Aorta (tissue), 5 donors: Measurements from ENCODE around the gene SLC39A8. TPM values are rescaled to one million over a fixed set of nuclear protein-coding genes. Genes with fewer than 3 reads are reported as not detected.

Source experiments
- ATAC-seq: fragments of 200-7000 bp; cut with Tn5 transposase; one replicate; pipeline ENCODE4 v1.9.1; 2022; ENCODE audit warnings: moderate library complexity; ENCODE audit not compliant: low FRiP score
- DNase-seq, 2 donors: peaks; one replicate each; pipeline ENCODE4 v3.0.0-alpha.2; 2020
- H3K27ac ChIP-seq, 2 donors: one replicate each; pipeline ENCODE4 v1.5.1; 2013; ENCODE audit warnings: low read length in 2 of 2, mild to moderate bottlenecking in 2 of 2, moderate library complexity in 2 of 2, control low read depth in 1 of 2, inconsistent platforms in 1 of 2, low read depth in 1 of 2
- H3K27me3 ChIP-seq, 2 donors: one replicate each; pipeline ENCODE4 v1.6.1; 2013; ENCODE audit warnings: control low read depth in 1 of 2, low read length in 1 of 2, mild to moderate bottlenecking in 1 of 2, moderate library complexity in 1 of 2; ENCODE audit not compliant: insufficient read depth in 2 of 2, control insufficient read depth in 1 of 2
- H3K36me3 ChIP-seq, 2 donors: one replicate each; pipeline ENCODE4 v1.6.1; 2013; ENCODE audit warnings: control low read depth in 1 of 2, low read length in 1 of 2, mild to moderate bottlenecking in 1 of 2; ENCODE audit not compliant: insufficient read depth in 2 of 2, control insufficient read depth in 1 of 2
- H3K4me1 ChIP-seq, 2 donors: one replicate each; pipeline ENCODE4 v1.6.1; 2013; ENCODE audit warnings: low read length in 2 of 2, control low read depth in 1 of 2, mild to moderate bottlenecking in 1 of 2, moderate library complexity in 1 of 2; ENCODE audit not compliant: insufficient read depth in 2 of 2, control insufficient read depth in 1 of 2
- H3K4me3 ChIP-seq, 2 donors: one replicate each; pipeline ENCODE4 v1.5.1; 2013; ENCODE audit warnings: low read length in 2 of 2, control low read depth in 1 of 2, mild to moderate bottlenecking in 1 of 2
- H3K9me3 ChIP-seq: one replicate; pipeline ENCODE4 v1.6.1; 2013; ENCODE audit warnings: mild to moderate bottlenecking, low read length; ENCODE audit not compliant: control insufficient read depth
- WGBS, 2 donors: extraction: QIAGEN DNeasy Blood & Tissue Kit; methylation state at CpG; one replicate each; pipeline ENCODE4 v1.1.7; 2013; 5-methylcytosine and 5-hydroxymethylcytosine counted together
- intact Hi-C, 2 donors: fragments of 100-400 bp; cut with DNase I; formaldehyde crosslinking; loops; one replicate each; pipeline versions ENCODE4 v1.14.2 to v1.15.0; 2022
- polyA plus RNA-seq, 2 donors: library from polyadenylated mRNA; stranded (reverse); fragments of 200-250 nt; gene quantifications; one replicate each; pipeline ENCODE4 v1.2.3, GENCODE V29; 2013
- total RNA-seq, 2 donors: library from RNA; stranded (reverse); fragmentation: NEBNext Ultra II Directional; extraction: Animal tissue kit (Norgen Biotek cat#: 25700); gene quantifications; one replicate each; pipeline ENCODE4 v1.2.1, GENCODE V29; 2021
- donor health status: healthy with polysubstance abuse.
- donor health status: Bipolar disorder and iron deficiency.
- donor health status: DM: no; HTN: no; CAD: no.
- donor health status: DM: no; HTN: no; CAD: no.
- donor health status: DM: yes; HTN: yes; CAD: no.

SLC39A8 gene
- total and polyA plus RNA-seq, 4 donors: 1.2 to 31.3 (median 9.6) TPM

DNA sequence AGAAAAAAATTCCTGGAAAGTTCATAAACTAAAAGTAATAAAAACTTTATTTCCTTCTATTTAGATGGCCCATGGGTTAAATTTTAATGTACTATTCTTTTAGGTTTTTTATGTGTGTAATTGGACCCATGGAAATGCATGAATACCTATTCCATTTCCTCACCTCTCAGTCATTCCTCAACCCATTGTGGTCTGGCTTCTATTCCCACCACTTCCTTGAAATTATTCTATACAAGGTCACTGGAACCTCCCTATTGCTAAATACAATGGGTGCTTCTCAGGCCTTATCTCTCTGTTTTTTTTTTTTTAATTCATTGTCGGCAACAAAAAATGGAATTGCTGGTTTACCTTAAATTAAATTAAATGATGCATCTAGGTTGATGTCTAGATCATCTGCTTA lies 17.2 kb downstream of the SLC39A8 start:
- WGBS, 2 donors: 94 to 97% methylated on average over 1 of the region's 1 CpG
- ATAC-seq: no peak
- H3K9me3 ChIP-seq: no peaks in the 10 kb centered on the region
- no peak for DNase-seq
- no peaks in the 10 kb centered on the region for H3K4me1 ChIP-seq
- no peak overlapping the region for H3K4me3 ChIP-seq
- H3K27ac ChIP-seq: no peak overlapping the region
- H3K36me3 ChIP-seq: no peaks in the 10 kb centered on the region
- intact Hi-C loops: no loop called here
- no peaks in the 10 kb centered on the region for H3K27me3 ChIP-seq

DNA sequence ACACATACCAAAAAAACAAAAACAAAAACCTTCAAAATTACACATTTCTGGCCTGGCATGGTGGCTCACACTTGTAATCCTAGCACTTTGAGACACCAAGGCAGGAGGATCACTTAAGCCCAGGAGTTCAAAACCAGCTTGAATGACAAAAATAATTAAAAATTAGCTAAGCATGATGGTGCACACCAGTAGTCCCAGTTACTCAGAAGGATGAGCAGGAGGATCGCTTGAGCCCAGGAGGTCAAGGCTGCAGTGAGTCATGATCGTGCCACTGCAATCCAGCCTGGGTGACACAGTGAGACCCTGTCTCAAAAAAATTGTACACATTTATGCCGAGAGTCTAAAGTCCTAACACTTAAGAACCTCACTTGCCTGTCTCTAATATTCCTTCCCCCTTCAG lies 18.3 kb downstream of the SLC39A8 start:
- ATAC-seq: no peak
- Histone ChIP-seq H3K4me3 (no peak overlapping the region), H3K9me3 (no peaks in the 10 kb centered on the region), H3K27ac (no peak overlapping the region), H3K36me3 (no peaks in the 10 kb centered on the region), H3K27me3 (no peaks in the 10 kb centered on the region), H3K4me1 (no peaks in the 10 kb centered on the region)
- intact Hi-C loops: no loop called here
- WGBS, 2 donors: 96 to 97% methylated on average over 3 of the region's 3 CpGs
- no peak for DNase-seq

DNA sequence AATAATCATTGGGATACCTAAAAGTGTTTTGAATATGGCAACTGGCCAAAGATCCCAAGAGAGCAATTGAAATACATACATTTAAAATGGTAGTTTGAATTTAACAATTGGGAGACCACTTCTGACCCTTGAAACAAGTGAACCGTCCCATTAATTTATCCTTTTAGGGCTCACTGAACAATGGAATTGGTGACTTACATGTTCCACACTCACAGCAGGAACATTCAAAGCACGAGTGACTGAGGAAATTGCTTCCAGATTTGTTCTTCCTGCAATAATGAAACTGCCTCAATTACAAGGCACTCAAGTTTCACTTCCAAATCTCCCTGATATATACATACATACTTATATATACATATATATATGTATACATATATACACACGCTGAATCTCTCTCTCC lies 20.6 kb downstream of the SLC39A8 start:
- WGBS, 2 donors: 51 to 61% methylated on average over 3 of the region's 3 CpGs
- Histone ChIP-seq H3K4me3 (no peak overlapping the region), H3K9me3 (no peaks in the 10 kb centered on the region), H3K27me3 (no peaks in the 10 kb centered on the region), H3K4me1 (no peaks in the 10 kb centered on the region), H3K36me3 (no peaks in the 10 kb centered on the region), H3K27ac (no peak overlapping the region)
- ATAC-seq: no peak
- DNase-seq: no peak
- intact Hi-C loops: no loop called here

DNA sequence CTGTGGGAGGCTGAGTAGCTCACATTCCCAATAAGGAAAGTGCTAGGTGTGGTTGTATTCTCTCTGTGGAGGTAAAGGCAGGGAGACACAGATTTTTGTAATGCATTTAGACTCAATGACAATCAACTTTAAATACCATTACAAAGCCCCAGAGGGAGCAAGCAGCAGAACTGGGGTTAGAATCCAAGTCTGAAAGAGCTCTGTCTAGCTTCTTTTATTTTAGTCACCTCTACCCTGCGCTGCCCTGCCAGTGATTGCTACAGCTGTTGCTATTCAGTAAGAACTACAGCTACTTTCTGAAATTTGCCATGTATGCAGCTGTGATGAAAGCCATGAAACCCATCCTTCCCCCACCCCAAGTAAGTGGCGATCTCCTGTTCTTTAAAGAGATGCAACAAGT lies 22.5 kb downstream of the SLC39A8 start:
- Histone ChIP-seq H3K4me3 (no peak overlapping the region), H3K36me3 (no peaks in the 10 kb centered on the region), H3K9me3 (no peaks in the 10 kb centered on the region), H3K27me3 (no peaks in the 10 kb centered on the region), H3K27ac (no peak overlapping the region), H3K4me1 (no peaks in the 10 kb centered on the region)
- intact Hi-C loops: no loop called here
- no peak for ATAC-seq
- DNase-seq: no peak
- 89 to 91% methylated on average over 2 of the region's 2 CpGs for WGBS, 2 donors

DNA sequence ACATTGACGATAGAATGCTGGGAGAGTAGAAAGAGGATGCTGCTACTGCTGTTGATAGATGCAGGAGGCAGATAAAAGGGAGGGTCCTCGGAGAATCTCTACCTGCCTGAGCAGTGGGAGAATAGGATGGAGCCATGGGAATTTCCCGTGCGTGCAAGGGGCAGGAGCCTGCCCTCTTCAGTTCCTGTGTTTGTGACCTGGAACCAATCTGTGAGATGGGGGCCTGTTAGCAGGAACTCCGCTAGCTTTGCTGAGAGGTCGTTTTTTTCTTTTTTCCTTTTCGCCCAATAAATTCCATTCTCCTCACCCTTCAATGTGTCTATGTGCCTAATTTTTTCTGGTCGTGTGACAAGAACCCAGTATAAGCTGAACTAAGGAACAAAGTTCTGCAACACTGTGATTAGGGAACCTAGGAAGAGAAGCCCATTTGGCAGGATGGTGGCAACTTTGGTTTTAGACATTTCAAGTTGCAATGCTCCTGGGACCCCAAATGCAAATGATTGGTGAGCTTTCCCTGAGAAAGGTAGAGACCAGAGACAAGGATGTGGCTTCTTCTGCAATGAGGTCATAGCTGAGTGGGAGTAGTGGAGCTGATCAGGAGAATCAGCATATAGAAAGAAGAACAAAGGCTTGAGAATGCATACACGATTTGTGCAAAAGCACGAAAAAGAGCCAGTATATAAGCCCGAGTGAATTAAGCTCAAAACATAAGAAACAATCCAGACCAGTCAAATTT lies 23.9 kb downstream of the SLC39A8 start:
- Histone ChIP-seq H3K4me3 (no peak overlapping the region), H3K27ac (no peak overlapping the region), H3K9me3 (no peaks in the 10 kb centered on the region), H3K27me3 (no peaks in the 10 kb centered on the region), H3K4me1 (no peaks in the 10 kb centered on the region), H3K36me3 (no peaks in the 10 kb centered on the region)
- DNase-seq: no peak
- 82 to 84% methylated on average over 11 of the region's 11 CpGs for WGBS, 2 donors
- no peak for ATAC-seq
- intact Hi-C loops: no loop called here

DNA sequence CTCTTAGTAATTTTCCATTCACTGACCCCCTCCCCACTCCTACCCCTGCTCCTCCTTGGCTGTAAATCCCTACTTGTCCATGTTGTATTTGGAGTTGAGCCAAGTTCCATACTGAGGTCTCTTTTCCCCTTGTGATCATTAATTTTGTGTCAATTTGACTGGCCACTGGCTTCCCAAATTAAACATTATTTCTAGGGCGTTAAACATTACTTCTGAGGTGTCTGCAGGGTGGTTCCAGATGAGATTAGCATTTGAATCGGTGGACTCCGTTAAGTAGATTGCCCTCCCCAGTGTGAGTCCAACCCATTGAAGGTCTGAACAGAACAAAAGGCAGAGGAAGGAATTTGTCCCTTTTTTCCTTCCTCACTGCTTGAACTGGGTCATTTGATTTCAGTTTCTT lies 25.7 kb downstream of the SLC39A8 start:
- H3K36me3 ChIP-seq: no peaks in the 10 kb centered on the region
- no peak overlapping the region for H3K27ac ChIP-seq
- intact Hi-C loops: no loop called here
- no peaks in the 10 kb centered on the region for H3K4me1 ChIP-seq
- no peak for DNase-seq
- no peaks in the 10 kb centered on the region for H3K9me3 ChIP-seq
- 28 to 31% methylated on average over 3 of the region's 3 CpGs for WGBS, 2 donors
- no peaks in the 10 kb centered on the region for H3K27me3 ChIP-seq
- H3K4me3 ChIP-seq: no peak overlapping the region
- ATAC-seq: no peak

DNA sequence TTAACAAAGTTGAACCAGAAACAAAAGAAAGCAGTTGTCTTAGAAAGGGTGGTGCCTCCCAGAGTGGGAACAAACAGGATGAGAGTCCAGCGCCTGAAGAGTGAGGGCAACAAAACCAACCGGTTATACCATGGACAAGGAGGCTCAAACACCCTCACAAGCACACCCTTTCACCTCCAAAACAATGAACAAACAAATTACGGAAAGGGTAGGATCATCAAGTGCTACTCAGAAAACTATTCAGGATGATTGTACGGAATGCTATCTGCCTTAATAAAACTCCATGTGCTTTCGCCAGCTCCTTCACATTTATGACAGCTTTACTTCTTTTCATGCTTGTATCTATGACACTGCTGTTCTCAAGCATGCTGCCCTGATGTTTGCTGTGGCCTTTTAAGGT lies 26.8 kb downstream of the SLC39A8 start:
- H3K4me1 ChIP-seq: no peaks in the 10 kb centered on the region
- no peaks in the 10 kb centered on the region for H3K27me3 ChIP-seq
- 85% methylated on average over 5 of the region's 5 CpGs for WGBS, 2 donors
- DNase-seq (no peak), ATAC-seq (no peak)
- H3K27ac ChIP-seq: no peak overlapping the region
- intact Hi-C loops: no loop called here
- H3K9me3 ChIP-seq: no peaks in the 10 kb centered on the region
- no peaks in the 10 kb centered on the region for H3K36me3 ChIP-seq
- H3K4me3 ChIP-seq: no peak overlapping the region

DNA sequence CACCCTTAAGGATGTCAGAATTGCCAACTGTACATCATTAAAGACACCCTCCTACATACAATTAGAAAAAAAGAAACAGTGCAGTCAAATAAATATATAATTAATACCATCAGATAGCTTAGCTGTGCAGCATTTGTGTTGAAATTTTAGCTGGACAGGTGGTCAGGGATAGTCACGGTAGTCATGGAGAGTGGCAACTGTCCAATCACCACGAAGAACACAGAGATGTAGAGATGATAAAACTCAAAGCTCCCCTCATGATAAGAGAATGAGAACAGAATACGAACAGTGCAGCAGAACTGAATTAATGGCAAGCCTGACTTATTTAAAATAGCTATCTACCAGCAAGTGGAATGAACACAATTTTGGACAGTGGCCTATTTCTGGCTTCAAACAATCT lies 27.2 kb downstream of the SLC39A8 start:
- H3K4me3 ChIP-seq: no peak overlapping the region
- no peaks in the 10 kb centered on the region for H3K9me3 ChIP-seq
- H3K27me3 ChIP-seq: no peaks in the 10 kb centered on the region
- DNase-seq (no peak), ATAC-seq (no peak)
- intact Hi-C loops: no loop called here
- WGBS, 2 donors: 42 to 57% methylated on average over 3 of the region's 3 CpGs
- H3K4me1 ChIP-seq: no peaks in the 10 kb centered on the region
- H3K36me3 ChIP-seq: no peaks in the 10 kb centered on the region
- H3K27ac ChIP-seq: no peak overlapping the region

DNA sequence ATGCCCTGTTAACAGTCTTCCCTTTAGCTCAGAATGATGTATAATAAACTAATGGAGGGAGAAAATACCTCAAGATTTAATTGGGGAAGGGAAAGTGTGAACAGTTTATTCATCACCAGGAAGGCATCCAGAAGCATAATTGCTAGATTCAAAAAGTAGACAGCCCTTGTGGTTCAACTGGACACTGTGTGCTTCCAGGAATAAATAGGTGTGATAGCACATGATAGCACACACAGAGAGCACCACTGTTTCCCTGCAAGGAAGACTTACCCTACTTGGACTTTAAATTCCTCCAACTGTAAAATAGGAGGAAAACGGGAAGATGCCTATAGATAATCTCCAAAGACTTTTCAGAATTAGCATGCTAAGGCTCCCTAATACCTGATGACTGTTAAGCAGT lies 27.8 kb downstream of the SLC39A8 start:
- no peaks in the 10 kb centered on the region for H3K4me1 ChIP-seq
- no peak overlapping the region for H3K27ac ChIP-seq
- H3K27me3 ChIP-seq: no peaks in the 10 kb centered on the region
- no peak for DNase-seq
- no peaks in the 10 kb centered on the region for H3K36me3 ChIP-seq
- H3K9me3 ChIP-seq: no peaks in the 10 kb centered on the region
- intact Hi-C loops: no loop called here
- ATAC-seq: no peak
- H3K4me3 ChIP-seq: no peak overlapping the region
- 86 to 88% methylated on average over 1 of the region's 1 CpG for WGBS, 2 donors
